Measurements from ENCODE around the gene LPCAT4.

LPCAT4 gene

GRCh38 chr15:34336991-34337556 lies 29.9 kb downstream of the LPCAT4 start:
- no peak for DNase-seq

GRCh38 chr15:34336231-34336990 lies 30.6 kb downstream of the LPCAT4 start:
- no peak for DNase-seq

DNA sequence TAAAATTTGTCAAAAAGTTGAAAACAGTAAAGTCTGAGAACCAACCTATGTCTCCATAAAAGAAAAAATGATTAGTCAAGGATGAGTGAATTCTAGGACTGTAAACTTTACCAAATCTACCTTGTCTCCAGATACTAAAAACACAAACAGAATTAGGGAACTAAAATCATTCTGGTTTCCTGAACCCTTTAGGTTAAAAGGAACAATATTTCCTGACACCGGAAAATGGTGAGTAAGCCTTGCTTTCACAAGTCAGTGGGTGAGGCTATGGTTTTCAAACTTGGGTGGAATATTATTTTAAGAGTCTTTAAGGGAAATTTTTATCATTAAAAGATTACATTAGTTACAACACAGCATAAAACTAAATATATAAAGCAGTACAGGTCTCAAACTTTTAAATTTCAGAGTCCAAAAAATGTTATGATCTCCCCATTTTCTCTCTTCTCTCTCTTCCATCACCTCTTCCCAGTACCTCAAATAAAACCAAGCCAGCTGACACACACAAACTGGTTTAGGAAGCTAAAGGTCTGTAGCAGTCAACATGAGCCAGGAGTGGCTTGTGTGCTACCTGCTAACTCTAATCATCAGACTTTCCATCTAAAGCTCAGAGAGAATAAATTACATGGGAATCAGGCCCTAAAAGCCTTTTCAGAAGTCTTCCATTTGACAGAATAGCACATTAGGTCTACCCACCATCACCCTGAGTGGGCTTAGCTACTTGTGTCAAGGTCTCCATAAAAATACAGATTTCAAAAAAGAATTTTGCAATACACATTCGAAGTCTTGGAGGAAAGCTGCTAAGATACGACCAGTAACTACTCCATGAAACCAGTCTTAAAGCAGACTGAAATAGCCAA lies 31.6 kb downstream of the LPCAT4 start:
- no peak for DNase-seq

DNA sequence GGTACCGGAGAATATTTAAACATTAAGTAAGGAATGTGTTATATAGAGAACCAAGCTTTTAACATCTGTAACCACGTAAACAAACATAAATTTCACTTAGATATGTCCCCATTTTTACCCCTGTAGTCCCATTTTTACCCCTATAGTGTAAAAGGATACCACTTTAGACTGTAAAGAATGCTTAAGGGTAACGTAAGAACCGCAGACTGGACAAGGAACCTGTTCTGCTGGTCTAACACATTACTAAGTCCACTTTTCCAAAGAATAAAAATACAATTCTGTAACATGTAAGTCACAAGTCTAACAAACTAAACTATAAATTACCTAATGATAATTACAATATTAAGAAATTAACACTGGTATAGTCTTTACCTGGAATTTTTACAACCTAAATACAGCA lies 32.3 kb downstream of the LPCAT4 start:
- no peak for DNase-seq

GRCh38 chr15:34332553-34333120 lies 34.4 kb downstream of the LPCAT4 start:
- no peak for DNase-seq

GRCh38 chr15:34331809-34332208 lies 35.2 kb downstream of the LPCAT4 start:
- no peak for DNase-seq

DNA sequence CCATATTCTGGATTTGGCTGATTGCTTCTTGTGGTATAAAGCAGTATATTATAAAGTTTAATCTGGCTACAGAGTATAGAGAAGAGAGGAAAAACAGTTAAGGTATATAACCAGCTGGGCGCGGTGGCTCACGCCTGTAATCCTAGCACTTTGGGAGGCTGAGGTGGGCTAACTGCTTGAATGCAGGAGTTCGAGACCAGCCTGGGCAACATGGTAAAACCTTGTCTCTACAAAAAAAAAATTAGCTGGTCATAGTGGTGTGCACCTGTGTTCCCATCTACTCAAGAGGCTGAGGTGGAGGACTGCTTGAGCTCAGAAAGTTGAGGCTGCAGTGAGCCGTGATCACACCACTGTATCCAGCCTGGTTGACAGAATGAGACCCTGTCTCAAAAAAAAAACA lies 36.7 kb downstream of the LPCAT4 start:
- no peak for DNase-seq

DNA sequence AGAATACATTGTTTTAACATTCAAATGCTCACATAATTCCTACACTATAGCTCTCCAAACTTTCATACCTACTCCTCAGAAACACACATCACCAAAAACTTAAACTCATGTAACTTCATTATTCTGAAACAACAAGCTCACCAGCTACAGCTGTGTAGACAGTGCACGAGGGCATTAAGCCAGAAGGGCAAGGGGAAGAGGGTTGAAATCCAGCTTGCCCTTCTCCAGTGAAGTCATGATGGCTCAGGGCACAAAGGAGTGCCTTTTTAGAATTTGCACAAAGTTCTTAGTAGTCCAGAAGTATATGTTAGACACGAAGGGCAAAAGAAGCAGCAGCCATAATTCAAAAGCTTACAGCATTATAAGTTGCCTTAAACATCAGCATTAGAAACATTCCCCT lies 38.0 kb downstream of the LPCAT4 start:
- DNase-seq = no peak

DNA sequence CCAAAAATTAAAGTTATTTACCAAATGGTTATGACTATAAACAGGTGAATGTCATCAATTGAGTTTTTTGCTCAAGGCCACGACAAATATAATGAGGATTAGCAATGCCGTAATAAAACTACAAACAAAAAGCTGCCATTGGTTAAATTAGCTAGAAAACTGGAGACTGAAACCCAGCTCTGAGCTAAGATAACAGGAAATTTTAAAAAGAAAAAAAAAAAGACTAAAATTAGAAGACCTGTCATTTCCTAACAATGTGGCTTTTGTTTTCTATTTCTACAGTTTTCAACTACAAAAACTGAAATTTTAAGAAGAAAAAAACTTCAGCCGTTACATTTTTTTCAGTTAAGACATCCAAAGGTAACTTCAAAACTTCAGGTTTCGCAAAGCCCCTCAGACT lies 39.1 kb downstream of the LPCAT4 start:
- DNase-seq = no peak

DNA sequence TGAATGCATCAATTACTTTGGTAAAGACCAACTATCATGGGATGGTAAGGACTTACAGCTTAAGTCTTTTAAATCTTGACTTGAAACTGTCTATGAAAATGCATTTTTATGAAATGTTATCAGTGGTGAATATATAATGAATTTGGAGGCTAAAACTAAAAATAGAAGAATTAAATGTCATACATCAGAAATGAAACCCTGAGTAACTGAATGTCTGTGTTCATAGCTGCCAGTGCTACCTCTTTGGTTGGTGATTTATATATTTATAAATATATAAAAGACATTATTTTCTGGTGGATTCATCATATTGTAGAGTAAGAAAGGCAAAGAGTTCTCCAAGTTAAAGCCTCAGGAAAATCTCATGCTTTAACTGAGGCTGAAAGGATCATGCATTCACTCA lies 41.6 kb downstream of the LPCAT4 start:
- no peak for DNase-seq

DNA sequence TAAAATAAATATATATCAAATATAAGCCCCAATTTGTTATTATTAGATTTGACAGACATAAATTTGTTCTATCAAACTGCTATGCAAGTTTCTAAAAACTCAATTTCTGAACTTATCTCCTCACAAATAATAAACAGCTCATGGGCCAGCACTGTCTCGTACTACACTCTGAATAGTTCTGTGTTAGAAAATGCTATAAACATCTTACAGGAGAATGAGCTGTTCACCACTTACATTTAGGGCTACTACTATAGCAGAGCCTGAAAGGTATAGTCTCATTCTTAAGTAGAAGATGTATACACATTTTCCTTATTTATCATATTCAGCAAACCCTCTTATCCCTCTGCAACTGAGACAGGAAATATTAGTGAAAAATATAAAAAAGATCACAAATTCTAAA lies 42.1 kb downstream of the LPCAT4 start:
- DNase-seq = no peak

DNA sequence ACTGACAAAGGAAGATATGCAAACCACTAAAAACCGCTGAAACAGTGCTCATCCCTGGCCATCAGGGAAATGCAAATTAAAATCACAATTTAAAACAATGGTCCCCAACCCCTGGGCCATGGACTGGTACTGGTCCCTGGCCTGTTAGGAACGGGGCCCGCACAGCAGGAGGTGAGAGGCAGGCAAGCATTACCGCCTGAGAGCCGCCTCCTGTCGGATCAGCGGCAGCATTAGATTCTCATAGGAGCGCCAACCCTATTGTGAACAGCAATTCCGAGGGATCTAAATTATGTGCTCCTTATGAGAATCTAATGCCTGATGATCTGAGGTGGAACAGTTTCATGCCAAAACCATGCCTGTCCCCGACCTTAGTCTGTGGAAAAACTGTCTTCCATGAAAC lies 43.8 kb downstream of the LPCAT4 start:
- no peak for DNase-seq

- DNase-seq = no peak
These were observed 48.5 kb downstream of the LPCAT4 start for GRCh38 chr15:34318277-34319079.

- DNase-seq = no peak
These were observed 52.2 kb downstream of the LPCAT4 start for GRCh38 chr15:34314491-34315490.

GRCh38 chr15:34311563-34311962 lies 55.4 kb downstream of the LPCAT4 start:
- DNase-seq = no peak

Data from T-helper 9 cell (primary cell).